Stimulated activated memory B cell treated with anti-CD40 and anti-IgM and Interleukin-4, amounts not matched to agents 10 μg/mL and 1 μg/mL and 100 μg/mL, for 72 hours (primary cell): Measurements from ENCODE around the gene PAX7.

ENCODE experiments used
- ATAC-seq: fragments of 150-1000 bp; cut with Tn5 transposase; 2 replicates; pipeline ENCODE4 v1.10.0; 2021
- H3K27ac Mint-ChIP-seq: one replicate; pipeline ENCODE4 v1.8.0; 2022; ENCODE audit warnings: mild to moderate bottlenecking, mixed read lengths
- H3K27me3 Mint-ChIP-seq: one replicate; pipeline ENCODE4 v1.8.0; 2022; ENCODE audit warnings: mixed read lengths
- H3K36me3 Mint-ChIP-seq: one replicate; pipeline ENCODE4 v1.8.0; 2022; ENCODE audit warnings: mixed read lengths
- H3K4me1 Mint-ChIP-seq: one replicate; pipeline ENCODE4 v1.8.0; 2022; ENCODE audit warnings: mixed read lengths
- H3K4me3 Mint-ChIP-seq: one replicate; pipeline ENCODE4 v1.8.0; 2022; ENCODE audit warnings: mild to moderate bottlenecking, moderate library complexity, mixed read lengths
- H3K9me3 Mint-ChIP-seq: one replicate; pipeline ENCODE4 v1.8.0; 2022; ENCODE audit warnings: mixed read lengths

Gene PAX7

GRCh38 chr1:18661404-18662285 is 31.0 kb downstream of the PAX7 start:
- H3K27ac Mint-ChIP-seq, result no peak overlapping the region

GRCh38 chr1:18662286-18662639 is 31.6 kb downstream of the PAX7 start:
- Mint-ChIP-seq H3K27ac (no peak overlapping the region), H3K4me1 (no peaks in the 10 kb centered on the region), H3K36me3 (no peaks in the 10 kb centered on the region), H3K27me3 (peaks cover 55% of the 10 kb centered on the region), H3K9me3 (no peaks in the 10 kb centered on the region), H3K4me3 (no peak overlapping the region)
- no peak for ATAC-seq

More at GRCh38 chr1:18661404-18662285, 31.0 kb downstream of the PAX7 start:
- no peak for ATAC-seq
- no peaks in the 10 kb centered on the region for H3K36me3 Mint-ChIP-seq
- peaks cover 55% of the 10 kb centered on the region for H3K27me3 Mint-ChIP-seq
- no peak overlapping the region for H3K4me3 Mint-ChIP-seq
- H3K4me1 Mint-ChIP-seq, result no peaks in the 10 kb centered on the region
- H3K9me3 Mint-ChIP-seq, result no peaks in the 10 kb centered on the region

GRCh38 chr1:18666317-18666920 is 35.8 kb downstream of the PAX7 start:
- ATAC-seq, result no peak
- no peaks in the 10 kb centered on the region for H3K9me3 Mint-ChIP-seq
- H3K27ac Mint-ChIP-seq, result no peak overlapping the region
- no peak overlapping the region for H3K4me3 Mint-ChIP-seq
- no peaks in the 10 kb centered on the region for H3K4me1 Mint-ChIP-seq
- peaks cover 31% of the 10 kb centered on the region for H3K27me3 Mint-ChIP-seq
- H3K36me3 Mint-ChIP-seq, result no peaks in the 10 kb centered on the region

GRCh38 chr1:18667333-18667732 is 36.7 kb downstream of the PAX7 start:
- H3K27me3 Mint-ChIP-seq, result peaks cover 31% of the 10 kb centered on the region
- no peaks in the 10 kb centered on the region for H3K9me3 Mint-ChIP-seq
- no peaks in the 10 kb centered on the region for H3K4me1 Mint-ChIP-seq
- no peak overlapping the region for H3K27ac Mint-ChIP-seq
- H3K4me3 Mint-ChIP-seq, result no peak overlapping the region
- ATAC-seq, result no peak
- no peaks in the 10 kb centered on the region for H3K36me3 Mint-ChIP-seq

GRCh38 chr1:18668046-18668445 is 37.4 kb downstream of the PAX7 start:
- Mint-ChIP-seq H3K4me3 (no peak overlapping the region), H3K36me3 (no peaks in the 10 kb centered on the region), H3K9me3 (no peaks in the 10 kb centered on the region), H3K27ac (no peak overlapping the region), H3K4me1 (no peaks in the 10 kb centered on the region), H3K27me3 (peaks cover 37% of the 10 kb centered on the region)
- ATAC-seq, result no peak

GRCh38 chr1:18668750-18669404 is 38.2 kb downstream of the PAX7 start:
- Mint-ChIP-seq H3K27ac (no peak overlapping the region), H3K27me3 (peaks cover 42% of the 10 kb centered on the region), H3K36me3 (no peaks in the 10 kb centered on the region), H3K9me3 (no peaks in the 10 kb centered on the region), H3K4me1 (no peaks in the 10 kb centered on the region), H3K4me3 (no peak overlapping the region)
- ATAC-seq, result no peak

- Mint-ChIP-seq H3K36me3 (no peaks in the 10 kb centered on the region), H3K27ac (no peak overlapping the region), H3K4me3 (no peak overlapping the region), H3K4me1 (no peaks in the 10 kb centered on the region), H3K27me3 (peaks cover 52% of the 10 kb centered on the region), H3K9me3 (no peaks in the 10 kb centered on the region)
- ATAC-seq, result no peak
These were observed 39.6 kb downstream of the PAX7 start for GRCh38 chr1:18670121-18670867.

GRCh38 chr1:18670868-18671225 is 40.2 kb downstream of the PAX7 start:
- Mint-ChIP-seq H3K36me3 (no peaks in the 10 kb centered on the region), H3K4me1 (no peaks in the 10 kb centered on the region), H3K27me3 (peaks cover 52% of the 10 kb centered on the region), H3K27ac (no peak overlapping the region), H3K4me3 (no peak overlapping the region), H3K9me3 (no peaks in the 10 kb centered on the region)
- ATAC-seq, result no peak

GRCh38 chr1:18673976-18674375 is 43.3 kb downstream of the PAX7 start:
- H3K9me3 Mint-ChIP-seq, result no peaks in the 10 kb centered on the region
- H3K36me3 Mint-ChIP-seq, result no peaks in the 10 kb centered on the region
- H3K27me3 Mint-ChIP-seq, result peaks cover 49% of the 10 kb centered on the region
- no peak overlapping the region for H3K27ac Mint-ChIP-seq
- H3K4me1 Mint-ChIP-seq, result no peaks in the 10 kb centered on the region
- no peak for ATAC-seq
- H3K4me3 Mint-ChIP-seq, result no peak overlapping the region

- H3K4me3 Mint-ChIP-seq, result no peak overlapping the region
- no peaks in the 10 kb centered on the region for H3K36me3 Mint-ChIP-seq
- no peak for ATAC-seq
- H3K9me3 Mint-ChIP-seq, result peaks cover 2% of the 10 kb centered on the region
- H3K27me3 Mint-ChIP-seq, result peaks cover 49% of the 10 kb centered on the region
- H3K27ac Mint-ChIP-seq, result no peak overlapping the region
- no peaks in the 10 kb centered on the region for H3K4me1 Mint-ChIP-seq
These were observed 45.7 kb downstream of the PAX7 start for GRCh38 chr1:18676332-18676781.

- ATAC-seq, result no peak
- Mint-ChIP-seq H3K27ac (no peak overlapping the region), H3K9me3 (peaks cover 2% of the 10 kb centered on the region), H3K27me3 (peaks cover 41% of the 10 kb centered on the region), H3K4me1 (no peaks in the 10 kb centered on the region), H3K4me3 (no peak overlapping the region), H3K36me3 (no peaks in the 10 kb centered on the region)
These were observed 50.8 kb downstream of the PAX7 start for GRCh38 chr1:18681423-18681835.

GRCh38 chr1:18682375-18682774 is 51.7 kb downstream of the PAX7 start:
- Mint-ChIP-seq H3K4me1 (no peaks in the 10 kb centered on the region), H3K27ac (no peak overlapping the region), H3K36me3 (no peaks in the 10 kb centered on the region), H3K4me3 (no peak overlapping the region), H3K27me3 (peaks cover 41% of the 10 kb centered on the region), H3K9me3 (peaks cover 2% of the 10 kb centered on the region)
- no peak for ATAC-seq

GRCh38 chr1:18684303-18684702 is 53.7 kb downstream of the PAX7 start:
- Mint-ChIP-seq H3K9me3 (peaks cover 2% of the 10 kb centered on the region), H3K27ac (no peak overlapping the region), H3K27me3 (peaks cover 43% of the 10 kb centered on the region), H3K4me3 (no peak overlapping the region), H3K4me1 (no peaks in the 10 kb centered on the region), H3K36me3 (no peaks in the 10 kb centered on the region)
- no peak for ATAC-seq

GRCh38 chr1:18686540-18686939 is 55.9 kb downstream of the PAX7 start:
- H3K36me3 Mint-ChIP-seq, result no peaks in the 10 kb centered on the region
- peaks cover 65% of the 10 kb centered on the region for H3K27me3 Mint-ChIP-seq
- no peaks in the 10 kb centered on the region for H3K4me1 Mint-ChIP-seq
- ATAC-seq, result no peak
- no peak overlapping the region for H3K4me3 Mint-ChIP-seq
- H3K9me3 Mint-ChIP-seq, result no peaks in the 10 kb centered on the region
- no peak overlapping the region for H3K27ac Mint-ChIP-seq

- H3K4me1 Mint-ChIP-seq, result no peaks in the 10 kb centered on the region
- H3K27me3 Mint-ChIP-seq, result peaks cover 73% of the 10 kb centered on the region
- no peaks in the 10 kb centered on the region for H3K9me3 Mint-ChIP-seq
- H3K36me3 Mint-ChIP-seq, result no peaks in the 10 kb centered on the region
- no peak overlapping the region for H3K27ac Mint-ChIP-seq
- no peak for ATAC-seq
- H3K4me3 Mint-ChIP-seq, result no peak overlapping the region
These were observed 56.6 kb downstream of the PAX7 start for GRCh38 chr1:18687273-18687672.
